ENCODE measurements around the gene MYO9B. TPM values are rescaled to one million over a fixed set of nuclear protein-coding genes. Genes with fewer than 3 reads are reported as not detected.
A peak's percentile ranks its signal among the peaks of the same experiment; 100 is the strongest.

Gene MYO9B
- total and polyA plus RNA-seq, 2 of the 13 experiments (the other 11 are each of a cell fraction or from before 2014, with no cell fraction given), result 18.0 to 18.3 TPM

DNA sequence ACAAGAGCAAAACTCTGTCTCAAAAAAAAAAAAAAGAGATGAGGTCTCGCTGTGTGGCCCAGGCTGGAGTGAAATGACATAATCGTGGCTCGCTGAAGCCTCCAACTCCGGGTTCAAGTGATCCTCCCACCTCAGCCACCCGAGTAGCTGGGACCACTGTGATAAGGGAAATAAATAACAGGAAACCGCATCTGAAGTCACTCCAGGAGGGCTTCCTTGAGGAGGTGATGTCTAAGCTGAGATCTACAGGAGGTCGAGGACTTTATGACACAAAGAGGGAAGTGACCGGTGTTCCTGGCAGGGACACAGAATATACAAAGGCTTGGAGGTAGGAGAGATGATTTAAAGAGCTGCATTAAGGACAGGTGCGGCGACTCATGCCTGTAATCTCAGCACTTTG, 179.1 kb downstream of the MYO9B start (continued):
- no peak for TF ChIP-seq SALL1 (CRISPR knock-in tag; IDR thresholded peaks at IDR 0.05)
- TF ChIP-seq SATB2 (CRISPR knock-in tag; IDR thresholded peaks at IDR 0.05), result no peak
- TF ChIP-seq, protein P1, sequence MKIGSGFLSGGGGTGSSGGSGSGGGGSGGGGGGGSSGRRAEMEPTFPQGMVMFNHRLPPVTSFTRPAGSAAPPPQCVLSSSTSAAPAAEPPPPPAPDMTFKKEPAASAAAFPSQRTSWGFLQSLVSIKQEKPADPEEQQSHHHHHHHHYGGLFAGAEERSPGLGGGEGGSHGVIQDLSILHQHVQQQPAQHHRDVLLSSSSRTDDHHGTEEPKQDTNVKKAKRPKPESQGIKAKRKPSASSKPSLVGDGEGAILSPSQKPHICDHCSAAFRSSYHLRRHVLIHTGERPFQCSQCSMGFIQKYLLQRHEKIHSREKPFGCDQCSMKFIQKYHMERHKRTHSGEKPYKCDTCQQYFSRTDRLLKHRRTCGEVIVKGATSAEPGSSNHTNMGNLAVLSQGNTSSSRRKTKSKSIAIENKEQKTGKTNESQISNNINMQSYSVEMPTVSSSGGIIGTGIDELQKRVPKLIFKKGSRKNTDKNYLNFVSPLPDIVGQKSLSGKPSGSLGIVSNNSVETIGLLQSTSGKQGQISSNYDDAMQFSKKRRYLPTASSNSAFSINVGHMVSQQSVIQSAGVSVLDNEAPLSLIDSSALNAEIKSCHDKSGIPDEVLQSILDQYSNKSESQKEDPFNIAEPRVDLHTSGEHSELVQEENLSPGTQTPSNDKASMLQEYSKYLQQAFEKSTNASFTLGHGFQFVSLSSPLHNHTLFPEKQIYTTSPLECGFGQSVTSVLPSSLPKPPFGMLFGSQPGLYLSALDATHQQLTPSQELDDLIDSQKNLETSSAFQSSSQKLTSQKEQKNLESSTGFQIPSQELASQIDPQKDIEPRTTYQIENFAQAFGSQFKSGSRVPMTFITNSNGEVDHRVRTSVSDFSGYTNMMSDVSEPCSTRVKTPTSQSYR (CRISPR knock-in tag; IDR thresholded peaks at IDR 0.05; ENCODE audit: borderline replicate concordance), result no peak
- no peak for TF ChIP-seq ZNF674 (CRISPR knock-in tag; IDR thresholded peaks at IDR 0.05; ENCODE audit: low read depth)

DNA sequence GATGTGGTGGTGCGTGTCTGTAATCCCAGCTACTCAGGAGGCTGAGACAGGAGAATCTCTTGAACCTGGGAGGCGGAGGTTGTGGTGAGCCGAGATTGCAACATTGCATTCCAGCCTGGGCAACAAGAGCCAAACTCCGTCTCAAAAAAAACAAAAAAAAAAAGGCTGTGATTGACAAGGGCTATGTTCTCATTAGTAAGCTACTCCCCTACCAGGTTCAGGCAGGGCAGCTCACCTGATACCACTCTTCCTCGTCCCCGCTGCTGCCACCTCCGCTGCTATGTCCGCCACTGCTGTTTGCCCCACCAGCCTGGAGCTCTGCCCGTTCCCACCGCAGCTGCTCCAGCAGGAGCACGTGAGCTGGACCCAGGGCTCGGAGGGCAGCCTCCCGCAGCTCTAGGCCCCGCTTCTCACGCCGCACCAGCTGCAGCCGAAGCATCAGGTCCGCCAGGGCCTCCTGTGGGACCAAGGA, 179.6 kb downstream of the MYO9B start:
- intact Hi-C loops (cut with micrococcal nuclease; ENCODE audit: unreplicated experiment), result no loop called here
- Histone ChIP-seq H3K36me3 (replicated peaks in 1 of 2; ENCODE audit: control insufficient read depth in 1 of 2, insufficient read depth in 2 of 2, low read length in 2 of 2) (no peaks in the 10 kb centered on the region), H3K27ac (ENCODE audit: extremely low read length, insufficient read depth, low read length) (peak overlapping the region; percentile 24), H3K4me2 (ENCODE audit: low read depth, low read length) (peak overlapping the region; percentile 56), H3K79me2 (ENCODE audit: insufficient read depth, low read length) (no peaks in the 10 kb centered on the region), H3K4me1 (ENCODE audit: insufficient read depth, low read length) (peaks cover 33% of the 10 kb centered on the region), H3K27me3 (ENCODE audit: control insufficient read depth in 1 of 2, insufficient read depth in 2 of 2, low read length in 2 of 2) (no peaks in the 10 kb centered on the region), H4K20me1 (ENCODE audit: insufficient read depth, low read length) (no peaks in the 10 kb centered on the region), H3K9ac (ENCODE audit: insufficient read depth, low read depth, low read length) (no peak overlapping the region), H2AFZ (ENCODE audit: low read length) (peak overlapping the region; percentile 32), H3K4me3 (replicated peaks in 1 of 3; ENCODE audit: insufficient read depth in 1 of 3, low read depth in 2 of 3, low read length in 3 of 3) (peak overlapping the region in 1 of 3 experiments; percentile 54; a peak in 2 of 6 replicates), H3K9me3 (ENCODE audit: low read length) (no peaks in the 10 kb centered on the region)
- DNase-seq (ENCODE audit: low spot score) (peak; percentile 75), FAIRE-seq (peak; percentile 71), ATAC-seq (peak; percentile 92)
- POLR2A ChIA-PET, result interaction anchor here (0.8 to 2.2 kb wide), 15 partner anchors 9 to 150 kb away, joined by 3 to 28 read pairs (median 4); partner anchors contain the start of genes ABHD8, BABAM1, BST2 and DDA1
- CTCF ChIA-PET (ENCODE audit: low intra/inter-chr PET ratio, low total read pairs), result no interaction called here
- BruUV-seq (replicated peaks), result no TSS peak
- 7% methylated on average over 11 of the region's 18 CpGs for WGBS (ENCODE audit: low lambda C conversion rate)
- in situ Hi-C loops (cut with HindIII; ENCODE audit: extremely low pct_ligation_motif_present, low pct_unique_long_range_greater_than_20kb), result no loop called here
- TF ChIP-seq KDM2A (CRISPR knock-in tag; IDR thresholded peaks at IDR 0.05; ENCODE audit: borderline replicate concordance, low read depth) (0 out of 2 replicates have a peak, but pooled peaks have one; percentile 40), POGZ (CRISPR knock-in tag; IDR thresholded peaks at IDR 0.05) (0 out of 2 replicates have a peak, but pooled peaks have one; percentile 21), ZNF607 (CRISPR knock-in tag; IDR thresholded peaks at IDR 0.05; ENCODE audit: borderline replicate concordance) (no peak), EP300 (IDR thresholded peaks at IDR 0.05; ENCODE audit: low read depth in 2 of 2, low read length in 2 of 2) (no peak), EP300 (CRISPR knock-in tag; IDR thresholded peaks at IDR 0.05; ENCODE audit: borderline replicate concordance) (no peak; the same call in 1 of the 2 replicates), RBFOX2 (IDR thresholded peaks at IDR 0.05; ENCODE audit: low read depth, low read length) (peak; percentile 32; the same call in 1 of the 2 replicates), LCORL (IDR thresholded peaks at IDR 0.05) (no peak), LCORL (CRISPR knock-in tag; IDR thresholded peaks at IDR 0.05) (no peak)
- TF ChIP-seq, protein P2, sequence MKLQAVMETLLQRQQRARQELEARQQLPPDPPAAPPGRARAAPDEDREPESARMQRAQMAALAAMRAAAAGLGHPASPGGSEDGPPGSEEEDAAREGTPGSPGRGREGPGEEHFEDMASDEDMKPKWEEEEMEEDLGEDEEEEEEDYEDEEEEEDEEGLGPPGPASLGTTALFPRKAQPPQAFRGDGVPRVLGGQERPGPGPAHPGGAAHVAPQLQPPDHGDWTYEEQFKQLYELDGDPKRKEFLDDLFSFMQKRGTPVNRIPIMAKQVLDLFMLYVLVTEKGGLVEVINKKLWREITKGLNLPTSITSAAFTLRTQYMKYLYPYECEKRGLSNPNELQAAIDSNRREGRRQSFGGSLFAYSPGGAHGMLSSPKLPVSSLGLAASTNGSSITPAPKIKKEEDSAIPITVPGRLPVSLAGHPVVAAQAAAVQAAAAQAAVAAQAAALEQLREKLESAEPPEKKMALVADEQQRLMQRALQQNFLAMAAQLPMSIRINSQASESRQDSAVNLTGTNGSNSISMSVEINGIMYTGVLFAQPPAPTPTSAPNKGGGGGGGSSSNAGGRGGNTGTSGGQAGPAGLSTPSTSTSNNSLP (IDR thresholded peaks at IDR 0.05; ENCODE audit: low read depth, low read length), result no peak
- TF ChIP-seq, protein P3, sequence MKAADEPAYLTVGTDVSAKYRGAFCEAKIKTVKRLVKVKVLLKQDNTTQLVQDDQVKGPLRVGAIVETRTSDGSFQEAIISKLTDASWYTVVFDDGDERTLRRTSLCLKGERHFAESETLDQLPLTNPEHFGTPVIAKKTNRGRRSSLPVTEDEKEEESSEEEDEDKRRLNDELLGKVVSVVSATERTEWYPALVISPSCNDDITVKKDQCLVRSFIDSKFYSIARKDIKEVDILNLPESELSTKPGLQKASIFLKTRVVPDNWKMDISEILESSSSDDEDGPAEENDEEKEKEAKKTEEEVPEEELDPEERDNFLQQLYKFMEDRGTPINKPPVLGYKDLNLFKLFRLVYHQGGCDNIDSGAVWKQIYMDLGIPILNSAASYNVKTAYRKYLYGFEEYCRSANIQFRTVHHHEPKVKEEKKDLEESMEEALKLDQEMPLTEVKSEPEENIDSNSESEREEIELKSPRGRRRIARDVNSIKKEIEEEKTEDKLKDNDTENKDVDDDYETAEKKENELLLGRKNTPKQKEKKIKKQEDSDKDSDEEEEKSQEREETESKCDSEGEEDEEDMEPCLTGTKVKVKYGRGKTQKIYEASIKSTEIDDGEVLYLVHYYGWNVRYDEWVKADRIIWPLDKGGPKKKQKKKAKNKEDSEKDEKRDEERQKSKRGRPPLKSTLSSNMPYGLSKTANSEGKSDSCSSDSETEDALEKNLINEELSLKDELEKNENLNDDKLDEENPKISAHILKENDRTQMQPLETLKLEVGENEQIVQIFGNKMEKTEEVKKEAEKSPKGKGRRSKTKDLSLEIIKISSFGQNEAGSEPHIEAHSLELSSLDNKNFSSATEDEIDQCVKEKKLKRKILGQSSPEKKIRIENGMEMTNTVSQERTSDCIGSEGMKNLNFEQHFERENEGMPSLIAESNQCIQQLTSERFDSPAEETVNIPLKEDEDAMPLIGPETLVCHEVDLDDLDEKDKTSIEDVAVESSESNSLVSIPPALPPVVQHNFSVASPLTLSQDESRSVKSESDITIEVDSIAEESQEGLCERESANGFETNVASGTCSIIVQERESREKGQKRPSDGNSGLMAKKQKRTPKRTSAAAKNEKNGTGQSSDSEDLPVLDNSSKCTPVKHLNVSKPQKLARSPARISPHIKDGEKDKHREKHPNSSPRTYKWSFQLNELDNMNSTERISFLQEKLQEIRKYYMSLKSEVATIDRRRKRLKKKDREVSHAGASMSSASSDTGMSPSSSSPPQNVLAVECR (CRISPR knock-in tag; IDR thresholded peaks at IDR 0.05; ENCODE audit: borderline replicate concordance), result peak; percentile 49; the same call in 1 of the 2 replicates
